K562 (cell line): ENCODE data around the gene GCDH. TPM values are rescaled to one million over a fixed set of nuclear protein-coding genes. Genes with fewer than 3 reads are reported as not detected.
A peak's percentile ranks its signal among the peaks of the same experiment; 100 is the strongest.

ENCODE experiments used
- ATF4 ChIP-seq: fragments of 450-650 bp; formaldehyde crosslinking; IDR thresholded peaks from 2 replicates; pipeline ENCODE4 v1.4.0; 2022; ENCODE audit warnings: mild to moderate bottlenecking, moderate library complexity
- BCOR ChIP-seq: fragments of 450-650 bp; IDR thresholded peaks from 2 replicates; pipeline ENCODE4 v1.6.1; 2016
- CTBP1 ChIP-seq: fragments of 450-650 bp; IDR thresholded peaks from 2 replicates; pipeline ENCODE4 v1.6.1; 2016; ENCODE audit warnings: borderline replicate concordance
- GABPB1 ChIP-seq: sonication (generic); formaldehyde crosslinking; IDR thresholded peaks from 2 replicates; pipeline ENCODE4 v1.8.0; 2022; ENCODE audit warnings: mild to moderate bottlenecking, missing genetic modification reagents
- HIVEP1 ChIP-seq: fragments of 250-450 bp; sonication (Bioruptor Pico); IDR thresholded peaks from 2 replicates; pipeline ENCODE4 v1.4.0; 2020; ENCODE audit warnings: mild to moderate bottlenecking
- HNRNPLL ChIP-seq: fragments of 200-400 bp; formaldehyde crosslinking; IDR thresholded peaks from 2 replicates; pipeline ENCODE4 v1.6.1; 2017; ENCODE audit warnings: low read length, low read depth, mild to moderate bottlenecking; ENCODE audit not compliant: poor library complexity, severe bottlenecking
- ILF3 ChIP-seq: fragments of 450-650 bp; IDR thresholded peaks from 2 replicates; pipeline ENCODE4 v1.6.1; 2018; ENCODE audit warnings: antibody characterized with exemption, mild to moderate bottlenecking, moderate library complexity, borderline replicate concordance
- KLF13 ChIP-seq: fragments of 450-650 bp; IDR thresholded peaks from 2 replicates; pipeline ENCODE4 v1.6.1; 2016; ENCODE audit warnings: missing genetic modification characterization, low read depth, mild to moderate bottlenecking, missing compliant biosample characterization, moderate library complexity, borderline replicate concordance
- KLF6 ChIP-seq: fragments of 250-450 bp; sonication (Bioruptor Pico); IDR thresholded peaks from 2 replicates; pipeline ENCODE4 v1.4.0; 2020; ENCODE audit warnings: mild to moderate bottlenecking, moderate library complexity, borderline replicate concordance
- MAFK ChIP-seq: IDR thresholded peaks from 2 replicates; pipeline ENCODE4 v1.6.1; 2011; ENCODE audit warnings: low read length, improper control_type of control experiment
- MTF1 ChIP-seq: fragments of 250-450 bp; sonication (Bioruptor Pico); IDR thresholded peaks from 2 replicates; pipeline ENCODE4 v1.9.0; 2021; ENCODE audit warnings: moderate library complexity, mild to moderate bottlenecking, inconsistent platforms, borderline replicate concordance
- NR3C1 ChIP-seq: sonication (generic); formaldehyde crosslinking; IDR thresholded peaks from 2 replicates; pipeline ENCODE4 v1.8.1; 2022; ENCODE audit warnings: missing genetic modification reagents
- RFX7 ChIP-seq: fragments of 250-450 bp; sonication (Bioruptor Pico); IDR thresholded peaks from 2 replicates; pipeline ENCODE4 v1.5.1; 2021; ENCODE audit warnings: mild to moderate bottlenecking
- SMAD3 ChIP-seq: fragments of 450-650 bp; formaldehyde crosslinking; conservative IDR thresholded peaks from 2 replicates; pipeline ENCODE4 v1.4.0; 2020; ENCODE audit warnings: mild to moderate bottlenecking
- SMAD4 ChIP-seq: fragments of 250-450 bp; sonication (Bioruptor Pico); conservative IDR thresholded peaks from 2 replicates; pipeline ENCODE4 v1.8.0; 2021; ENCODE audit warnings: inconsistent platforms, mild to moderate bottlenecking, moderate library complexity
- SMC3 ChIP-seq: conservative IDR thresholded peaks from 2 replicates; pipeline ENCODE4 v1.6.1; 2011; ENCODE audit warnings: low read depth, low read length, improper control_type of control experiment; ENCODE audit not compliant: insufficient read depth
- SNRNP70 ChIP-seq: fragments of 200-400 bp; formaldehyde crosslinking; optimal IDR thresholded peaks from 2 replicates; pipeline ENCODE3; 2017; ENCODE audit warnings: low read depth, low read length
- TBL1XR1 ChIP-seq, 2 experiments: IDR thresholded peaks; 2 replicates each; pipeline ENCODE4 v1.6.1; 2012; ENCODE audit warnings: improper control_type of control experiment in 2 of 2, low read length in 2 of 2, mild to moderate bottlenecking in 1 of 2
- TBP ChIP-seq: optimal IDR thresholded peaks from 2 replicates; pipeline ENCODE3; 2011; ENCODE audit warnings: low read depth, low read length, improper control_type of control experiment
- ZNF347 ChIP-seq: fragments of 450-650 bp; formaldehyde crosslinking; IDR thresholded peaks from 2 replicates; pipeline ENCODE4 v1.4.0; 2020; ENCODE audit warnings: low read depth, mild to moderate bottlenecking, moderate library complexity
- ZNF398 ChIP-seq: fragments of 250-450 bp; sonication (Bioruptor Pico); IDR thresholded peaks from 2 replicates; pipeline ENCODE4 v1.8.0; 2021; ENCODE audit warnings: moderate library complexity, mild to moderate bottlenecking, inconsistent platforms
- ZNF431 ChIP-seq: sonication (generic); formaldehyde crosslinking; IDR thresholded peaks from 2 replicates; pipeline ENCODE4 v1.8.0; 2022; ENCODE audit warnings: mild to moderate bottlenecking, missing genetic modification reagents
- ZNF57 ChIP-seq: fragments of 450-650 bp; formaldehyde crosslinking; IDR thresholded peaks from 2 replicates; pipeline ENCODE4 v1.4.0; 2020; ENCODE audit warnings: mild to moderate bottlenecking, moderate library complexity
- polyA plus RNA-seq, 8 experiments: library from polyadenylated mRNA; depleted of rRNA in 4 of 8; stranded (reverse) in 5 of 8; unstranded in 3 of 8; fragments of >200 nt; fragmentation: Nextera tagmentation in 2 of 8; fragmentation: Illumina TruSeq in 1 of 8; extraction: Ambion mirVana in 2 of 8; extraction: Trizol in 1 of 8; gene quantifications; 2 replicates each; pipeline versions ENCODE4 v1.2.1 to v1.2.3, GENCODE V29; 2011 to 2014; ENCODE audit warnings: inconsistent platforms in 1 of 8, missing spikeins in 1 of 8
- total RNA-seq, 7 experiments: library from RNA; depleted of rRNA in 6 of 7; stranded (reverse); fragments of >200 nt in 6 of 7; fragmentation: Illumina TruSeq in 2 of 7; extraction: Trizol in 2 of 7; gene quantifications; 2 replicates each; pipeline versions ENCODE4 v1.2.1 to v1.2.3, GENCODE V29; 2011 to 2021; ENCODE audit warnings: low replicate concordance in 1 of 7
- TF ChIP-seq, protein P1 (sequence below): fragments of 450-650 bp; IDR thresholded peaks from 2 replicates; pipeline ENCODE4 v1.6.1; 2016; ENCODE audit warnings: missing biosample characterization, missing genetic modification characterization

GCDH gene
- total and polyA plus RNA-seq, 9 of the 15 experiments (the other 6 are each of a cell fraction or from before 2014, with no cell fraction given) = 2.9 to 50.8 (median 19.1) TPM

- TF ChIP-seq ATF4 (CRISPR knock-in tag) (peak; percentile 3; the same call in 1 of the 2 replicates), ILF3 (no peak), TBL1XR1 (IDR thresholded peaks at IDR 0.05; ENCODE audit: low read length in 2 of 2) (peak; percentile 49 to 88; a peak in 2 of 4 replicates), KLF13 (tag) (no peak), SMAD4 (CRISPR knock-in tag) (peak; percentile 48), HNRNPLL (no peak), SMAD3 (CRISPR knock-in tag) (no peak), MAFK (no peak), MTF1 (CRISPR knock-in tag) (no peak), TBP (peak; percentile 25), RFX7 (CRISPR knock-in tag) (no peak), ZNF347 (no peak), GABPB1 (CRISPR knock-in tag) (no peak), HIVEP1 (no peak), ZNF398 (CRISPR knock-in tag) (no peak), KLF6 (CRISPR knock-in tag) (no peak), CTBP1 (no peak), BCOR (peak; percentile 70), SMC3 (no peak), ZNF57 (CRISPR knock-in tag) (no peak), ZNF431 (CRISPR knock-in tag) (no peak), NR3C1 (CRISPR knock-in tag) (no peak; the same call in 1 of the 2 replicates), SNRNP70 (no peak)
- TF ChIP-seq, protein P1, sequence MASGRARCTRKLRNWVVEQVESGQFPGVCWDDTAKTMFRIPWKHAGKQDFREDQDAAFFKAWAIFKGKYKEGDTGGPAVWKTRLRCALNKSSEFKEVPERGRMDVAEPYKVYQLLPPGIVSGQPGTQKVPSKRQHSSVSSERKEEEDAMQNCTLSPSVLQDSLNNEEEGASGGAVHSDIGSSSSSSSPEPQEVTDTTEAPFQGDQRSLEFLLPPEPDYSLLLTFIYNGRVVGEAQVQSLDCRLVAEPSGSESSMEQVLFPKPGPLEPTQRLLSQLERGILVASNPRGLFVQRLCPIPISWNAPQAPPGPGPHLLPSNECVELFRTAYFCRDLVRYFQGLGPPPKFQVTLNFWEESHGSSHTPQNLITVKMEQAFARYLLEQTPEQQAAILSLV (tag) = no peak
These were observed 5.0 kb upstream of the GCDH start (continued) for GRCh38 chr19:12885749-12886650.
